ENCODE results near the gene MIDN. TPM values are rescaled to one million over a fixed set of nuclear protein-coding genes. Genes with fewer than 3 reads are reported as not detected.
A peak's percentile ranks its signal among the peaks of the same experiment; 100 is the strongest.

Gene MIDN
- polyA plus RNA-seq, 1 donor from 2014 or later = 24.8 TPM

DNA sequence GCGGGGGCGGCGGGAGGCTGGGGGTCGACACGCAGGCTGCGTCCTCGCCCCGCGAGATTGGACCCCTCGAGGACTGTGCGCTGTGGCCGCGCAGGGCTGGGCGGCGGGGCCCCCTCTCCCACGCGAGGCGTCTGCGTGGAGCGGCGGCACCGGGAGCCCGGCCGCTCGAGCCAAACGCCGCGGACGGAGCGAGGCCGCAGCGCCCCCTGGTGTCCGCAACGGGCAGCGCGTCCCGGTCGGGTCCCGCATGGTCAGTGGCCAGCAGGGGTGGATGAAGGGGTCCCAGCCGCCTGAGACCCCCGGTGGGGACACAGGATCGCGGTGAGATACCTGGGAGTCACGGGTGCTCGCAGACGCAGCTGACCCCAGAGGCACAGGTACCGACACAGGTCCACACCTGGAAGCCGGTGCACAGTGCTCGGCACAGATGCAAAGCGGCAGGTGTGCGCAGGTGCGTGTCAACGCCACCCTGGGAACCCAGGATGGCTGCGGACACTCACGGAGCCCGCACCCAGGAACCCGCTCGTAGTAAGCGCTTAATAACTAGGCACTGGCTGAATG is 18.6 kb downstream of the MIDN start:
- H3K9ac ChIP-seq (ENCODE audit: low read length) = peak overlapping the region; percentile 90

GRCh38 chr19:1267477-1268225 is 19.3 kb downstream of the MIDN start:
- Histone ChIP-seq H3K9me2 (ENCODE audit: insufficient read depth, low read length) (no peaks in the 10 kb centered on the region), H3K9ac (ENCODE audit: low read length) (peak overlapping the region; percentile 90), H4K20me1 (ENCODE audit: insufficient read depth) (peaks cover 20% of the 10 kb centered on the region), H3K36me3 (ENCODE audit: insufficient read depth, low read length) (no peaks in the 10 kb centered on the region), H3F3A (ENCODE audit: insufficient read depth, low read length, poor library complexity, severe bottlenecking) (no peaks in the 10 kb centered on the region), H3K79me2 (replicated peaks; ENCODE audit: insufficient read depth, low read length) (peaks cover 32% of the 10 kb centered on the region), H3K27ac (ENCODE audit: low read length) (peak overlapping the region; percentile 82), H2AFZ (ENCODE audit: low read depth, low read length) (no peak overlapping the region), H3K9me3 (ENCODE audit: low read length) (no peaks in the 10 kb centered on the region), H3K27me3 (ENCODE audit: insufficient read depth, low read depth, low read length) (no peaks in the 10 kb centered on the region), H3K4me3 (ENCODE audit: low read length) (peak overlapping the region; percentile 71), H3K4me2 (ENCODE audit: low read length) (peak overlapping the region; percentile 84)
- TF ChIP-seq, protein P1, sequence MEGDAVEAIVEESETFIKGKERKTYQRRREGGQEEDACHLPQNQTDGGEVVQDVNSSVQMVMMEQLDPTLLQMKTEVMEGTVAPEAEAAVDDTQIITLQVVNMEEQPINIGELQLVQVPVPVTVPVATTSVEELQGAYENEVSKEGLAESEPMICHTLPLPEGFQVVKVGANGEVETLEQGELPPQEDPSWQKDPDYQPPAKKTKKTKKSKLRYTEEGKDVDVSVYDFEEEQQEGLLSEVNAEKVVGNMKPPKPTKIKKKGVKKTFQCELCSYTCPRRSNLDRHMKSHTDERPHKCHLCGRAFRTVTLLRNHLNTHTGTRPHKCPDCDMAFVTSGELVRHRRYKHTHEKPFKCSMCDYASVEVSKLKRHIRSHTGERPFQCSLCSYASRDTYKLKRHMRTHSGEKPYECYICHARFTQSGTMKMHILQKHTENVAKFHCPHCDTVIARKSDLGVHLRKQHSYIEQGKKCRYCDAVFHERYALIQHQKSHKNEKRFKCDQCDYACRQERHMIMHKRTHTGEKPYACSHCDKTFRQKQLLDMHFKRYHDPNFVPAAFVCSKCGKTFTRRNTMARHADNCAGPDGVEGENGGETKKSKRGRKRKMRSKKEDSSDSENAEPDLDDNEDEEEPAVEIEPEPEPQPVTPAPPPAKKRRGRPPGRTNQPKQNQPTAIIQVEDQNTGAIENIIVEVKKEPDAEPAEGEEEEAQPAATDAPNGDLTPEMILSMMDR (IDR thresholded peaks at IDR 0.05; ENCODE audit: poor library complexity, severe bottlenecking) = no peak
- no peak for TF ChIP-seq EZH2 (IDR thresholded peaks at IDR 0.05; ENCODE audit: borderline replicate concordance, insufficient read depth, low read length, poor library complexity, severe bottlenecking)
- TF ChIP-seq, protein P2, sequence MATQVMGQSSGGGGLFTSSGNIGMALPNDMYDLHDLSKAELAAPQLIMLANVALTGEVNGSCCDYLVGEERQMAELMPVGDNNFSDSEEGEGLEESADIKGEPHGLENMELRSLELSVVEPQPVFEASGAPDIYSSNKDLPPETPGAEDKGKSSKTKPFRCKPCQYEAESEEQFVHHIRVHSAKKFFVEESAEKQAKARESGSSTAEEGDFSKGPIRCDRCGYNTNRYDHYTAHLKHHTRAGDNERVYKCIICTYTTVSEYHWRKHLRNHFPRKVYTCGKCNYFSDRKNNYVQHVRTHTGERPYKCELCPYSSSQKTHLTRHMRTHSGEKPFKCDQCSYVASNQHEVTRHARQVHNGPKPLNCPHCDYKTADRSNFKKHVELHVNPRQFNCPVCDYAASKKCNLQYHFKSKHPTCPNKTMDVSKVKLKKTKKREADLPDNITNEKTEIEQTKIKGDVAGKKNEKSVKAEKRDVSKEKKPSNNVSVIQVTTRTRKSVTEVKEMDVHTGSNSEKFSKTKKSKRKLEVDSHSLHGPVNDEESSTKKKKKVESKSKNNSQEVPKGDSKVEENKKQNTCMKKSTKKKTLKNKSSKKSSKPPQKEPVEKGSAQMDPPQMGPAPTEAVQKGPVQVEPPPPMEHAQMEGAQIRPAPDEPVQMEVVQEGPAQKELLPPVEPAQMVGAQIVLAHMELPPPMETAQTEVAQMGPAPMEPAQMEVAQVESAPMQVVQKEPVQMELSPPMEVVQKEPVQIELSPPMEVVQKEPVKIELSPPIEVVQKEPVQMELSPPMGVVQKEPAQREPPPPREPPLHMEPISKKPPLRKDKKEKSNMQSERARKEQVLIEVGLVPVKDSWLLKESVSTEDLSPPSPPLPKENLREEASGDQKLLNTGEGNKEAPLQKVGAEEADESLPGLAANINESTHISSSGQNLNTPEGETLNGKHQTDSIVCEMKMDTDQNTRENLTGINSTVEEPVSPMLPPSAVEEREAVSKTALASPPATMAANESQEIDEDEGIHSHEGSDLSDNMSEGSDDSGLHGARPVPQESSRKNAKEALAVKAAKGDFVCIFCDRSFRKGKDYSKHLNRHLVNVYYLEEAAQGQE (IDR thresholded peaks at IDR 0.05; ENCODE audit: borderline replicate concordance) = no peak
- no peak for TF ChIP-seq EP300 (conservative IDR thresholded peaks at IDR 0.05; ENCODE audit: poor library complexity, severe bottlenecking)
- no peak for TF ChIP-seq MXI1 (conservative IDR thresholded peaks at IDR 0.05; ENCODE audit: poor library complexity, severe bottlenecking)
- TF ChIP-seq TAF1 (IDR thresholded peaks at IDR 0.05; ENCODE audit: low read depth) = no peak
- no peak for TF ChIP-seq RAD21 (conservative IDR thresholded peaks at IDR 0.05)
- no peak for TF ChIP-seq SMC3 (conservative IDR thresholded peaks at IDR 0.05; ENCODE audit: poor library complexity)

More for the DNA sequence above, 18.6 kb downstream of the MIDN start:
- H3K36me3 ChIP-seq (ENCODE audit: insufficient read depth, low read length) = no peaks in the 10 kb centered on the region
- peak overlapping the region; percentile 68 for H3K27ac ChIP-seq (ENCODE audit: low read length)
- H3K9me2 ChIP-seq (ENCODE audit: insufficient read depth, low read length) = no peaks in the 10 kb centered on the region
- no peaks in the 10 kb centered on the region for H3F3A ChIP-seq (ENCODE audit: insufficient read depth, low read length, poor library complexity, severe bottlenecking)
- peaks cover 17% of the 10 kb centered on the region for H4K20me1 ChIP-seq (ENCODE audit: insufficient read depth)
- H3K9me3 ChIP-seq (ENCODE audit: low read length) = no peaks in the 10 kb centered on the region
- peak overlapping the region; percentile 84 for H3K4me2 ChIP-seq (ENCODE audit: low read length)
- TF ChIP-seq MXI1 (conservative IDR thresholded peaks at IDR 0.05; ENCODE audit: poor library complexity, severe bottlenecking) (peak; percentile 60), EZH2 (IDR thresholded peaks at IDR 0.05; ENCODE audit: borderline replicate concordance, insufficient read depth, low read length, poor library complexity, severe bottlenecking) (no peak), EP300 (conservative IDR thresholded peaks at IDR 0.05; ENCODE audit: poor library complexity, severe bottlenecking) (peak; percentile 66), POLR2AphosphoS5 (IDR thresholded peaks at IDR 0.05) (no peak), RAD21 (conservative IDR thresholded peaks at IDR 0.05) (peak; percentile 82), TAF1 (IDR thresholded peaks at IDR 0.05; ENCODE audit: low read depth) (no peak), SMC3 (conservative IDR thresholded peaks at IDR 0.05; ENCODE audit: poor library complexity) (peak; percentile 92)
- TF ChIP-seq, protein P2 (IDR thresholded peaks at IDR 0.05; ENCODE audit: borderline replicate concordance) = peak; percentile 5
- TF ChIP-seq, protein P1 (IDR thresholded peaks at IDR 0.05; ENCODE audit: poor library complexity, severe bottlenecking) = peak; percentile 98
- H3K79me2 ChIP-seq (replicated peaks; ENCODE audit: insufficient read depth, low read length) = peaks cover 32% of the 10 kb centered on the region
- peak overlapping the region; percentile 71 for H3K4me3 ChIP-seq (ENCODE audit: low read length)
- no peaks in the 10 kb centered on the region for H3K27me3 ChIP-seq (ENCODE audit: insufficient read depth, low read depth, low read length)
- H2AFZ ChIP-seq (ENCODE audit: low read depth, low read length) = no peak overlapping the region
